ENCODE data around the gene UBE2QL1. TPM values are rescaled to one million over a fixed set of nuclear protein-coding genes. Genes with fewer than 3 reads are reported as not detected.

The UBE2QL1 gene
- total RNA-seq, 4 donors from 2014 or later: 0.68 to 3.6 (median 1.5) TPM

DNA sequence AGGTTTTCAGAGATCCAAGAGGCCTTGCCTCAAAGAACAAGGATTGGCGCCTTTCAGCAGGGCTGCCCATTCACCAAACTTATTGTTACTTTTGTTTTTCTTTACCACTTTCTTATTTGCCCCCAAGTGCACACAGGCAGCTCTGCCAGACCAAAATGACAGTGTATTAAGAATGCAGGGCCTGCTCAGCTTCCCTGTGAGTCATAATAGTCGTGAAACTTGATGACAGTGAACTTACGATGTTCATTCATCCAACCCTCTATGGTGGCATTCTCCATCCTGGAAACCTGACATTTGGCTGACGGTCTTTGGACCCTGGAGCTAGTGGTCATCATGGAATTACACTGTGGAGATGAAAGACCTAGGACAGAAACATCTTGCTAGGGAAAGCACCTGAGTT, 44.3 kb downstream of the UBE2QL1 start:
- TF ChIP-seq, protein P1, sequence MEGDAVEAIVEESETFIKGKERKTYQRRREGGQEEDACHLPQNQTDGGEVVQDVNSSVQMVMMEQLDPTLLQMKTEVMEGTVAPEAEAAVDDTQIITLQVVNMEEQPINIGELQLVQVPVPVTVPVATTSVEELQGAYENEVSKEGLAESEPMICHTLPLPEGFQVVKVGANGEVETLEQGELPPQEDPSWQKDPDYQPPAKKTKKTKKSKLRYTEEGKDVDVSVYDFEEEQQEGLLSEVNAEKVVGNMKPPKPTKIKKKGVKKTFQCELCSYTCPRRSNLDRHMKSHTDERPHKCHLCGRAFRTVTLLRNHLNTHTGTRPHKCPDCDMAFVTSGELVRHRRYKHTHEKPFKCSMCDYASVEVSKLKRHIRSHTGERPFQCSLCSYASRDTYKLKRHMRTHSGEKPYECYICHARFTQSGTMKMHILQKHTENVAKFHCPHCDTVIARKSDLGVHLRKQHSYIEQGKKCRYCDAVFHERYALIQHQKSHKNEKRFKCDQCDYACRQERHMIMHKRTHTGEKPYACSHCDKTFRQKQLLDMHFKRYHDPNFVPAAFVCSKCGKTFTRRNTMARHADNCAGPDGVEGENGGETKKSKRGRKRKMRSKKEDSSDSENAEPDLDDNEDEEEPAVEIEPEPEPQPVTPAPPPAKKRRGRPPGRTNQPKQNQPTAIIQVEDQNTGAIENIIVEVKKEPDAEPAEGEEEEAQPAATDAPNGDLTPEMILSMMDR (IDR thresholded peaks at IDR 0.05; ENCODE audit: low read depth): no peak

DNA sequence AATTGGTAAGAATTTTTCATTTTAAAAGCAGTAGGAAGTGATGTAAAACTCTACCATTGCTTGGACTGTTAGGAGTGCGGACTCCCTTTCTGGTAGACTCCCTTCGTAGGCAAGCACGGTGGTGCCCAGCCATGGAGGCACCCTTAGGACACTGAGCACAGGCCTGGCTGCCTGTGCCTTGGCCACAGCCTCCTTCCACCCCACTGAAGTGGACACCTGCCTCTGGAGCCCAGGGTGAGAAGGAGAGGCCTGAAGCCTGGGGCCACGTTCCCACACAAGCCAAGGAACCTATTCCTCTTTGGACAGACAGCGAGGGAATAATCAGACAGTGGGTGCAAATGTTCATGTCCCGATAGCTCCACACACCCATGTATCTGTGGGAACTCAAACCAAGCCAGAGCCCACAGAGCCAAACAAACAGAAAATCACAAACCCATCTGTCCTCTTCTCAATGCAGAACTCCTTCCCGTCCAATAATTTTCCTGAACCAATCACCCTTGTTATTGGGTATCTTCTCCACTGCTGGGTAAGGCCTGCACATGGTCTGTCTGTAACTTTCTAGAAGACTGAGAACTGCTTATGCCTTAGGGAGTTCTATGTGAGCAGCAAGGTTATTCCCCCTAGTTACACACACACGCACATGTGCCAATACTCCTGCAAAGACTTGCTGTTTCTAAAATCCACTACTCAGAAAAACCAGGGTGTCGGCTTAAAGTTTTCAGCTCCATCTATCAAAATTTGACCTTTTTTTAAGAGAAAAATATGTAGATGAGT, 45.2 kb downstream of the UBE2QL1 start:
- TF ChIP-seq, protein P1 (IDR thresholded peaks at IDR 0.05; ENCODE audit: low read depth): no peak

DNA sequence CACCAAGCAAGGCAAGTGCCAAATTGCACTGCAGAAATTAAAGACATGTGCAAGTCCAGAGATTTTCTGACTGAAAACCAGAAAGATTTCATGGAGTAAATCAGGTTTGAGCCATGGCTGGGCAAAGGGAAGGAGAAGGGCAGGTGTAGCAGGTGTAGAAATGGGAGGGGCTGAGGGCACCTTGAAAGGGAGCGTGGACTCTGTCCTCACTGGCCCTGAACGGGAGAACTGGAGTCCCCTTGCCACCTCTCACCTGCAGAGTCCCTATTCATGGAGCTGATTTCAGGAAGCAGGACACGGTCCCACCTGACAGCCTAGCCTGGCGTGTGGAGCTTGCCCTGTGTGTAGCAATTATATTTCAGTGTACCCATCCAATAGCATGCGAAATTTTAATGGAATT, 46.3 kb downstream of the UBE2QL1 start:
- TF ChIP-seq, protein P1 (IDR thresholded peaks at IDR 0.05; ENCODE audit: low read depth): no peak

DNA sequence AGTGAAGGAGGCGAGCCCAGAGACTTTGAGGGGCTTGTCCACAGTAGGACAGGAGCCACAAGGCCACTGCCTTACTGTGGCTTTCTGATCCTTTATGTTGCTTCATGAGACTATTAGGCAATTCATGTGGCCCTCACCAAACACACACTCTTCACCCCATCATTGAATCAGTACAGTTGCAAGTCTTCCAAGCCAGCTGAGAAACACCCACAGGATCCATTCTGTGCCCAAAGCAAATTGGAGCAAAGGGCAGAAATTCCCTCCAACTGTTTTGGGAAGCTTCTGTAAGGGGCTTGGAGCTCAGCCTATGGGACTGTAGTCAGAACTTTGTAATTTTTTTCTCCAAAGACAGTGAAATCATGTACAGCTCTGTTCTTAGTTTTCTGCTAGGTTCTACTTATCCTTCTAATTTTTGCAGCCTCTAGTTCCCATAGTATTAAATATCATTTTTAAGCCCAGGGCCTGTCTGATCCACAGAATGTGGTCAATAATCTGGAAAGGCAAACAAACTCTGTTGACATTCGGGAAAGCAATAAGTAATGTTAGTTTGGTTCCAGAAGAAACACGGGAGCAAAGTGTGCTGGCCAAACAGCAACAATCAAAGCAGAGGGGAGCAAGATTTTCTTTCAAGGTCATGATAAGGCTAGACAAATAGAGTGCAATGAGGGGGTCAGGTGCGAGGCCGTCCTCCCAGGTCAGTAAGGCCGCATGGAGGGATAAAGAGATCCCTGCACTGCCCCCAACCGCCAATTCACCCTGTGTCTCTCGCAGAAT, 47.0 kb downstream of the UBE2QL1 start:
- TF ChIP-seq, protein P1 (IDR thresholded peaks at IDR 0.05; ENCODE audit: low read depth): no peak

DNA sequence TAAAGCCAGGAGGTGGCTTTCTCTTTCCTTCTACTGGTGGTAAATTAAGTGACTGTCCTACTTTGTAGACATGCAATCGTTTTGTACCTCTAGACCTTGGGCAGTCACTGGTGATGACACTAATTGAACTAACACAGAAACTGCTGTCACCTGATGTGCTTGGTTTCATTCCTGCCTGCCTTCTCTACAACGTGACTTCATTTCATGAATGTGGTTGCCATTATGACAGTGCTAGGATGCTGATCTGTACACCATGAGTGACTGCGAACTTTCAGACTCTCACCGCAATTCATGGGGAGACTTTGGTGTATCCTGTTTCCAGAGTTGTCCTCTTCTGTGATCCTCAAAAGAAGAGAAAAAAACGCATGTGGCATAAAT, 47.5 kb downstream of the UBE2QL1 start:
- TF ChIP-seq, protein P1 (IDR thresholded peaks at IDR 0.05; ENCODE audit: low read depth): no peak

DNA sequence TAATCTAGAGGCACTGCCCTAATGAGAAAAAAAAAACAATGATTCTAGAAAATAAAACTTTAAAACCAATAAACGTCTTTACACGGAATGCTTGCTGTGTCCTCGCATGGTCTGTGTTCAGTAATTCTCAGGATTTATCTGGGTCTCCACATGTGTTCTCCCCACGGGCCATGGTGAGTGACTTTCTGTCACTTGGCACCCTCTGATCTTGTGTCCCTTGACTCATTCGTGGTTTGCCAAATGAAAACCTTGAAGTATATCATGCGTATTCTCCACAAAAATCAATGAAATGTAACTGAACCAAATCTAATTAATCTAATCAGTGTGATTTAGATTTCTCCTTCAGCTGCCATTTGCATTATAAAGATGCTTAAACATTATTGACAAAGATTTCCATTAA, 48.0 kb downstream of the UBE2QL1 start:
- TF ChIP-seq, protein P1 (IDR thresholded peaks at IDR 0.05; ENCODE audit: low read depth): no peak

DNA sequence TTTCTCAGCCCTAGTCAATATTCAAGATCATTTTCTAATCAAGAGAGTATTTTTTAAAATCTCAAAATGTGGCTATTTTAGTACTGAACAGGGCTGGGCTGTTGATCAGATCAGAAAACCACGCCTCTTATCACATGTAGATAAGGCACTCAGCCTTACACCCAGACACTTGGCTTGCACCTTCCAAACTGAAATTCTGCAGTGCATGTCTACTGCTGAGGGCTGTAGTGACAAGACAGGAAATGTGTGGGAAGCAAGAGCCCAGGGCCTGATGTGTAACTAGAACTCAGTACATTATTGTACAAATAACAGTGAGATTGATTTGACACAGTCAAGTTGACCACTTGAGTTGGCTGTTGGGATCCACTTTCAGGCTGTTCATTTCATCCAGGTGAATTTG, 48.6 kb downstream of the UBE2QL1 start:
- TF ChIP-seq, protein P1 (IDR thresholded peaks at IDR 0.05; ENCODE audit: low read depth): no peak
